ENCODE data around the gene CENPU.

- TF ChIP-seq, protein P1, sequence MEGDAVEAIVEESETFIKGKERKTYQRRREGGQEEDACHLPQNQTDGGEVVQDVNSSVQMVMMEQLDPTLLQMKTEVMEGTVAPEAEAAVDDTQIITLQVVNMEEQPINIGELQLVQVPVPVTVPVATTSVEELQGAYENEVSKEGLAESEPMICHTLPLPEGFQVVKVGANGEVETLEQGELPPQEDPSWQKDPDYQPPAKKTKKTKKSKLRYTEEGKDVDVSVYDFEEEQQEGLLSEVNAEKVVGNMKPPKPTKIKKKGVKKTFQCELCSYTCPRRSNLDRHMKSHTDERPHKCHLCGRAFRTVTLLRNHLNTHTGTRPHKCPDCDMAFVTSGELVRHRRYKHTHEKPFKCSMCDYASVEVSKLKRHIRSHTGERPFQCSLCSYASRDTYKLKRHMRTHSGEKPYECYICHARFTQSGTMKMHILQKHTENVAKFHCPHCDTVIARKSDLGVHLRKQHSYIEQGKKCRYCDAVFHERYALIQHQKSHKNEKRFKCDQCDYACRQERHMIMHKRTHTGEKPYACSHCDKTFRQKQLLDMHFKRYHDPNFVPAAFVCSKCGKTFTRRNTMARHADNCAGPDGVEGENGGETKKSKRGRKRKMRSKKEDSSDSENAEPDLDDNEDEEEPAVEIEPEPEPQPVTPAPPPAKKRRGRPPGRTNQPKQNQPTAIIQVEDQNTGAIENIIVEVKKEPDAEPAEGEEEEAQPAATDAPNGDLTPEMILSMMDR (IDR thresholded peaks at IDR 0.05), result no peak
- no peak for TF ChIP-seq POLR2A (IDR thresholded peaks at IDR 0.05)
These were observed 53.2 kb downstream of the CENPU start for GRCh38 chr4:184680698-184681097.
